Subcutaneous adipose tissue (tissue), 4 donors: Measurements from ENCODE around the gene E4F1. TPM values are rescaled to one million over a fixed set of nuclear protein-coding genes. Genes with fewer than 3 reads are reported as not detected.

ENCODE experiments used
- total RNA-seq, 4 donors: library from RNA; depleted of rRNA; stranded (reverse); fragments of >200 nt; gene quantifications; one replicate each; pipeline ENCODE4 v1.1.0, GENCODE V29; 2016
- TF ChIP-seq, protein P1 (sequence below): fragments of 450-650 bp; IDR thresholded peaks from one replicate; pipeline ENCODE4 v1.5.1; 2016; ENCODE audit warnings: low read depth, mild to moderate bottlenecking, control low read depth, antibody characterized with exemption, moderate library complexity

Gene E4F1
- total RNA-seq, 4 donors from 2014 or later = 9.6 to 33.2 (median 16.8) TPM

DNA sequence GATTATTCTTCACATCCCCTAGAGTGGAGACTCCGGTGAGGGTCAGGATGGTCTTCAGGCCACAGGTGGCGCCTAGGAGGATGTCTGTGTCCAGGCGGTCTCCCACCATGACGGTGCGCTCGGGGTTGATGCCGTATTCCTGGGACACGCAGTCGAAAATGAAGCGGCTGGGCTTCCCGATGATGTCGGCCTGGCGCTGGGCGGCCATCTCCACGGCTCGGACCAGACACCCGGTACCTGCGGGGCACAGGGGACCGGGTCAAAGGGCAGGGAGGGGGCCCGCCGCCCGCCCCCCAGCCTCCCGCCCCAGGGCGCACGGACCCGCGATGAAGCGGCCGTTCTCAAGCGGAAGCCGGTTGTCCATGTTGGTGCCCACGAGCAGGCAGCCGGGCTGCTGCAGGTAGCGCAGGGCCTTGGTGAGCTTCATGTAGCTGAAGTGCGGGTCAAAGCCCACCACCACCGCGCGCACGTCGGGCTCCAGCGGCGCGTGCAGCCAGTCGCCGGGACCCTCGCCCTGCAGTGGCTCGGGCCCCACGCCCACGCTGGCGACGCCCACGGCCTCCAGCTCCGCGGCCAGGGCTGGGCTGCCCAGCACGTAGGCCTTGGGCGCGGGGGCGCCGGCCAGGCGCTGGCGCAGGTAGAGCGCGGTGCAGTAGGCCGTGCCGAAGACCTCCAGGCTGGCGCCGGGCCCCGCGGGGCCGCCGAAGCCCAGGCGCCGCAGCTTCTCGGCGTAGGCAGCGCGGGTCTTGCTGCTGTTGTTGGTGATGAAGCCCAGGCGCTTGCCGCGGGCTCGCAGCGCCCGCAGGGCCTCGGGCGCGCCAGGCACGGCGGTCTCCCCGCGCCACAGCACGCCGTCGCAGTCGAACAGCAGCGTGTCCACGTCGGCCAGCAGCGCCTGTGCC lies 9.3 kb upstream of the E4F1 start:
- TF ChIP-seq, protein P1, sequence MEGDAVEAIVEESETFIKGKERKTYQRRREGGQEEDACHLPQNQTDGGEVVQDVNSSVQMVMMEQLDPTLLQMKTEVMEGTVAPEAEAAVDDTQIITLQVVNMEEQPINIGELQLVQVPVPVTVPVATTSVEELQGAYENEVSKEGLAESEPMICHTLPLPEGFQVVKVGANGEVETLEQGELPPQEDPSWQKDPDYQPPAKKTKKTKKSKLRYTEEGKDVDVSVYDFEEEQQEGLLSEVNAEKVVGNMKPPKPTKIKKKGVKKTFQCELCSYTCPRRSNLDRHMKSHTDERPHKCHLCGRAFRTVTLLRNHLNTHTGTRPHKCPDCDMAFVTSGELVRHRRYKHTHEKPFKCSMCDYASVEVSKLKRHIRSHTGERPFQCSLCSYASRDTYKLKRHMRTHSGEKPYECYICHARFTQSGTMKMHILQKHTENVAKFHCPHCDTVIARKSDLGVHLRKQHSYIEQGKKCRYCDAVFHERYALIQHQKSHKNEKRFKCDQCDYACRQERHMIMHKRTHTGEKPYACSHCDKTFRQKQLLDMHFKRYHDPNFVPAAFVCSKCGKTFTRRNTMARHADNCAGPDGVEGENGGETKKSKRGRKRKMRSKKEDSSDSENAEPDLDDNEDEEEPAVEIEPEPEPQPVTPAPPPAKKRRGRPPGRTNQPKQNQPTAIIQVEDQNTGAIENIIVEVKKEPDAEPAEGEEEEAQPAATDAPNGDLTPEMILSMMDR = no peak

DNA sequence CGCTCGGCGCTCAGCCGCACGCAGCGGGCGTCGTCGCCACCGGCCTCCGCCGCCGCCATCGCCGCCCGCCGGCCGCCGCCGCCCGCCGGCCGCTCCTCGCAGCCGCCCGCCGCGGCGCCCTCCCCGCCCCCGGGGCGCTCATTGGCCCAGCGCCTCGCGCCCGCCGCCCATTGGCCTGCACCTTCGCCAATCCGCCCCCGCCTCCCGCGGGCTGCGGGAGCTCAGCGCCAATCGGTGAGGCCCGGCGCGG lies 8.7 kb upstream of the E4F1 start, which contains the start of gene PGP:
PGP (minus strand) TSS at position 122 of the 250 bp plus-strand sequence; CDS start at position 59, 63 bp downstream.
- TF ChIP-seq, protein P1 = no peak

GRCh38 chr16:2216330-2216729 lies 7.1 kb upstream of the E4F1 start:
- TF ChIP-seq, protein P1 = no peak

DNA sequence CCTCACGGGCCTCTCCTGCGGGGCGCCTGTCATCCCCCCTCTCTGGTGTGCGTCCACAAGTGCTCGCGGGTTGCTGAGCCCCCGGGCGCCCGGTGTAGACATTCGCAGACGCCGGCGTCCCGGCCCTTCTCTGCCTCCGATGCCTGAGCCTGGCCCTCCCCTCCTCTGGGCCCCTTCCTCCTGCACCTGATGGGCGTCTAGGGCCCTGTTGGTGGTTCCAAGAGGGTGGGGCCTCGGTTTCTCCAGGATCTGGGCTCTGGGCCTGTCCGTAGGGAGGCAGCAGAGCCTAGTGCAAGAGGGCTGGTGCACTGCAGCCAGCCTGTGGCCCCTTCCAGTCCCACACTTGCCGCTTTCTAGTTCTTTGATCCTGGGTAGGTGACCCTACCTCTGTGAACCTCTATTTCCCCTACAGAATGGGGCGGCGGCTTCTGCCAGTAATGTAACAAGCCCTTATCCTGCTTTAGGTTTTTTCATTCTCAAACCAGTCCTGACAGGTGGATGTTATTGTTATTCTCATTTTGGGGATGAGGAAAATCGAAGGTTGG lies 623 bp downstream of the E4F1 start:
- TF ChIP-seq, protein P1 = no peak

DNA sequence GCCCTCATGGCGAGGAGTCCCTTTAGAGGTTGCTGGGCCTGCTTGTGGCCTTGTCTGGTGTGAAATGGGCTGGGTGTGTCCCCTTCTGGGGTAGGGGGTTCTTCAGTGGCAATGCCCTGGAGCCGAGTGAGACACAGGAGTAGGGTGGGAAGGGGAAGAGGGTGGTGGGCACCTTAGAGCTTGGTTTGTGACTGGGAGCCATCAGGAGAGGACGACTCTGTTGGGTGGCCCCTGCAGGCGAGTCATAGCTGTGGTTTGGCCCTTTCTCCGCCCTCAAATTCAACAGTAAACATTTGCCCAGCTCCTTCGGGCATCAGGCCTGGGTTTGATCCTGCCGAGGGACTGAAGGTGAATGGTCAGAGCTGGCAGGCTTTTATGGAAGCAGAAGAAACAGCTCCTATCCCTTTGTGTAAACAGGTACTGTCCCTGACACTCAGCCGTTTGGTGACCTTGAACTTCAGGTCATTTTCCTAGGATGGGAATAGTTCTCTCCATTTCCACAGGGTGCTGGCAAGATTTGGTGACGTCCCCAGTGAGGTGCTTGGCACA lies 2.9 kb downstream of the E4F1 start:
- TF ChIP-seq, protein P1 = no peak

- TF ChIP-seq, protein P1 = no peak
Observed at GRCh38 chr16:2226918-2227317, 3.5 kb downstream of the E4F1 start.

DNA sequence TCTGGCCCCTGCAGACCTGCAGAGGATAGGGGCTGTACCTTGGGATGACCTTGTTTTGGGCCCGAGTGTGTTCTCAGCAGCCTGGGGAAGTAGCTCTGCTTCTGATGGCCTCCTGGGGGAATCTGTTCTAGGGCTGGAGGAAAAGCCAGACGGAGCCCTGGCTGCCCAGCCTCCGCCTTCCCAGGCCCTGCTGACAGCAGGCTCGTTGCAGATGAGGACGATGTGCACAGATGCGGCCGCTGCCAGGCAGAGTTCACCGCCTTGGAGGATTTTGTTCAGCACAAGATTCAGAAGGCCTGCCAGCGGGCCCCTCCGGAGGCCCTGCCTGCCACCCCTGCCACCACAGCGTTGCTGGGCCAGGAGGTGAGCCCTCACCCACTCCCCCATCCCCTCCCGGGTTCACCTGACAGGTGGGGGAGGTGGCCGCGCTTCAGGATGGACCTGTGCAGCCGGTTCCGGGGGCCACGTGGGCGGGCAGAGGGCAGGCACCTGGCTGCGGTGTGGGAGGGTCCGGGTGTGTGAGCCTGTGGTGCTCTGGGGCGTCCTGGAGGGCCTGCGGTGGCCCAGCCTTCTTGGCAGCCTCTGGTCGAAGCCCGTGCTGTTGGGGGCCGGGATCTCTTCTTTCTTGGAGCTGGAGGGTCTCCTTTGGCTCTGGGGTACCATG lies 4.9 kb downstream of the E4F1 start:
- TF ChIP-seq, protein P1 = no peak
